ENCODE measurements around the gene VAMP8.

- TF ChIP-seq YY1 (IDR thresholded peaks at IDR 0.05; ENCODE audit: insufficient read depth, insufficient read length) = no peak
- TF ChIP-seq ZNF274 (IDR thresholded peaks at IDR 0.05; ENCODE audit: low read depth, low read length) = no peak
- no peak for TF ChIP-seq SUZ12 (IDR thresholded peaks at IDR 0.05; ENCODE audit: extremely low read depth, insufficient read depth, insufficient read length)
Observed at GRCh38 chr2:85589181-85589580, 11.8 kb downstream of the VAMP8 start.
